GM19372 (cell line): ENCODE data around the gene ADAMTSL4.
"Not testable (repeated sequence)": the region's sequence is repeated elsewhere in the genome, so short reads cannot be mapped to it uniquely, and the experiment has no call there.

Experiments used
- ATAC-seq: cut with Tn5 transposase; IDR thresholded peaks from one replicate; pipeline ENCODE4 v1.9.1; 2021; ENCODE audit warnings: mild to moderate bottlenecking, low read depth, moderate library complexity; ENCODE audit not compliant: unreplicated experiment

ADAMTSL4 gene

DNA sequence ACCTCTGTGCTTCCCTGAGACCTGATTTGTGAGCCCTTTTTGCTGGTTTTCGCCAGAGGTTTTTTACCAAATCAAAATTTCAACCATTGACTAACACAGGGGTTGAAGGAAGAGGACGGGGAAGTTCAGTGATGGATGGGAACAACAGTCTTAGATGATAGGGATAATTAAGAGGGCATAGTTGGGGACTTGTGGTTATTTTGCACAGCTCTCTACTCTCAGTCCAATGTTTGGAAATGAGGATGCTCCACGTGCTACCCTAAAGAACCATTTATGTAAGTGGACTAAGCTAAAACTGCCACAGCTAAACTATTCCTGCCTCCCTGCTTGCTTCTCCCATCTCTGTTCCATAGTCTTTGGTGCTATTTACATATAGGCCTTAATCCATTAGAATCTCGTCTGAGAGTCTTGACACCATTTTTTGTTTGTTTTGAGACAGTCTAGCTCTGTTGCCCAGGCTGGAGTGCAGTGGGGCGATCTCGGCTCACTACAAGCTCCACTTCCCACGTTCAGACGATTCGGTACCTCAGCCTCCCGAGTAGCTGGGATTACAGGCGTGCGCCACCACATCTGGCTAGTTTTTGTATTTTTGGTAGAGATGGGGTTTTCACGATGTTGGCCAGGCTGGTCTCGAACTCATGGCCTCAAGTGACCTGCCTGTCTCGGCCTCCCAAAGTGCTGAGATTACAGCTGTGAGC, 30.9 kb downstream of the ADAMTSL4 start:
- peak; percentile 1 for ATAC-seq

DNA sequence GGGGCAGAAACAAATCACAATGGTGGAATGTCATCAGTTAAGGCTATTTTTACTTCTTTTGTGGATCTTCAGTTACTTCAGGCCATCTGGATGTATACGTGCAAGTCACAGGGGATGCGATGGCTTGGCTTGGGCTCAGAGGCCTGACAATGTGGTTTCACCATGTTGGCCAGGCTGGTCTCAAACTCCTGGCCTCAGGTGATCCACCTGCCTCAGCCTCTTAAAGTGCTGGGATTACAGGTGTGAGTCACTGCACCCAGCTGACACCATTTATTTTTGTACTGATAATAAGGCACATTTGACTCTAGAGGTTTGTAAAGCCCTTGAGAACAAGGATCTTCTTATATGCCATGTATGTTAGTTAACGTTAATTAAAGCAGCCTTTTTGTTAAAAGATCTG, 31.8 kb downstream of the ADAMTSL4 start:
- ATAC-seq = not testable (repeated sequence)

DNA sequence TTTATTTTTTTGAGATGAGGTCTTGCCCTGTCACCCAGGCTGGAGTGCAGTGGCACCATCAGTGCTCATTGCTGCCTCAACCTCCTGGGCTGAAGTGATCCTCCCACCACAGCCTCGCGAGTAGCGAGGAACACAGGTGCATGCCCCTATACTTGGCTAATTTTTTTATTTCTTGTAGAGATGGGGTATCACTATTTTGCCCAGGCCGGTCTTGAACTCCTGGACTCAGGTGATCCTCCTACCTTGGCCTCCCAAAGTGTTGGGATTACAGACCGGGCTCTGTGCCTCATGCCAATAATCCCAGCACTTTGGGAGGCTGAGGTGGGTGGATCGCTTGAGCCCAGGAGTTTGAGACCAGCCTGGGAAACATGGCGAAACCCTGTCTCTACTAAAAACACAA, 32.2 kb downstream of the ADAMTSL4 start:
- not testable (repeated sequence) for ATAC-seq

DNA sequence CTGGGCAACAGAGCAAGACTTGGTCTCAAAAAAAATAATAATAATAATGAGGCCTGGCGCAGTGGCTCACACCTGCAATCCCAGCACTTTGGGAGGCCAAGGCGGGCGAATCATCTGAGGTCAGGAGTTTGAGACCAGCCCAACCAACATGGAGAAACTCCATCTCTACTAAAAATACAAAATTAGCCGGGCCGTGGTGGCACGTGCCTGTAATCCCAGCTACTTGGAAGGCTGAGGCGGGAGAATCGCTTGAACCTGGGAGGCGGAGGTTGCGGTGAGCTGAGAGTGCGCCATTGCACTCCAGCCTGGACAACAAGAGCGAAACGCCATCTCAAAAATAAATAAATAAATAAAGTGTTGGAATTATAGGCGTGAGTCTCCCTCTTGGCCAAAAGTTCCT, 32.8 kb downstream of the ADAMTSL4 start:
- not testable (repeated sequence) for ATAC-seq

DNA sequence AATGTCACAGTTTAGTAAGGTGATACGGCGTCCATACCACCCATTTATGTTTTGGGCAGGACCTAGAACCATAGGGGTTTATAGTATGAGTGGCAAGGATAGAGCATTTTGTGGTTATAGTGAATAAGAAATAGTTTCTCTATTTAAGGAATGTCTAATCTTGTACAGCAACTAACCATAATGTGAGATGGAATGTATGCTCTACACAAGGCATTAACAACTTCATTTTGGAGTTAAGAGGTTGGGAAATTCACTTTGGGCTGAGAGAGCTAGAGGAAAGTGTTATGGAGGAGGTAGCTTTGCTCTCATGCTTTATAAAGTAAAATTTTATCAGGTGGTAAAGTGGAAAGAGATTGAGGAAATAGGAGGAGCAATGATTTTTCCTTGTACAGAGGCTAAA, 33.2 kb downstream of the ADAMTSL4 start:
- no peak for ATAC-seq

DNA sequence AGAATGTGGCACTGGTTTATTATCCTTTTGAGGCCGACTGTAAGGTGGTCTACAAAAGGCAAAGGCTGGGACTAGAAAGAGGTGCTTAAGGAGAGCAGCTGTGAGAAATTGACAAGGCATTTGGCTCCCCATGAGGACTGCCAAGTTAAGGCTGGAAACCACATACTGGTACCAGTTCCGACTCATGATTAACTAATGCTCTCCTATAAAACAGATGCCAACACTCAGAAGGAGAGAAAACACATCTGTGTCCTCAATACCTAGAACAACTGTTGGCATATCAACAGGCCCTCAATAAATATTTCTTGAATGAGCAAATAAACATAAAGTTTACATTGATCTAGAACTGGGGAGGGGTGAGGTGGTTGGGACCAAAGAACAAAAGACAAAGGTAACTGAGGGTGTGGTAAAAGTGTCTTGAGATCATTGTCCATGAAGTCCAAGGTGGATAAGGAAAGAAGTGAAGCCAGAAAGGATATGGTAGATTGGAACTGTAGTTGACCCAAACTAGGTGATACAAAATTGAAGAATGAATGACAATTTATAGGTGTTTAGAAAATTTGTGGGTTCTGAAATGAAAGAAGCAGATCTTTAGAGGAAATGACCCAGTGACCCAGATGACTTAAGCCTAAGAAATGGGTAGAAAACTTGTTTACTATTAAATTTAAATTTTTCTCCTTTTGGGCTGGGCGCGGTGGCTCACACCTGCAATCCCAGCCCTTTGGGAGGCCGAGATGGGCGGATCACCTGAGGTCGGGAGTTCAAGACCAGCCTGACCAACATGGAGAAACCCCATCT, 47.1 kb downstream of the ADAMTSL4 start:
- no peak for ATAC-seq

DNA sequence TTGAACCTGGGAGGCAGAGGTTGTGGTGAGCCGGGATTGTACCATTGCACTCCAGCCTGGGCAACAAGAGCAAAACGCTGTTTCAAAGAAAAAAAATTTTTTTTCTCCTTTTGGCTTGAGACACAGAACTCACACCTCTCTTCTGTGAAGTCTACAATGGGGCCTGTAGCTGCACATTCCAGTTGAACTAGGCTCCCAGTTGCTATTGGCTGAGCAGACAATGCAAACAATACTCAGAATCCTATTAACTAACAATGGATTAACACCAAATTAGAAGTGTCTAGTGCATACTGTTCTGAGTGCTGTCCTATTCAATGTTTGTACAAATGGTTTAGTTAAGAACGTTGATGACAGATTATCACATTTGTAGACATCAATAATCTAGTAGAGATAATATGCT, 47.8 kb downstream of the ADAMTSL4 start:
- no peak for ATAC-seq

DNA sequence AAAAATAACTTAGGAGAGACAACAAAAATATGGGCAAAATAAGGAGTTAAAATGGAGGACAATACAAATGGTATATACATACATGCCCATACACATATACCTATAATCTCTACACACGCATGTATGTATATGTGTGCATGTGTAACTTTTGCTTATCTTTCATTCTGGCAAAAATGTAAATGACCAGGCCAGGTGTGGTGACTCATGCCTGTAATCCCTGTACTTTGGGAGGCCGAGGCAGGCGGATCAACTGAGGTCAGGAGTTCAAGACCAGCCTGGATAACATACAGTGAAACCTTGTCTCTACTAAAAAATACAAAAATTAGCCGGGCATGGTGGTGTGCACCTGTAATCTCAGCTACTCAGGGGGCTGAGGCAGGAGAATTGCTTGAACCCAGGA, 49.1 kb downstream of the ADAMTSL4 start:
- ATAC-seq = not testable (repeated sequence)

DNA sequence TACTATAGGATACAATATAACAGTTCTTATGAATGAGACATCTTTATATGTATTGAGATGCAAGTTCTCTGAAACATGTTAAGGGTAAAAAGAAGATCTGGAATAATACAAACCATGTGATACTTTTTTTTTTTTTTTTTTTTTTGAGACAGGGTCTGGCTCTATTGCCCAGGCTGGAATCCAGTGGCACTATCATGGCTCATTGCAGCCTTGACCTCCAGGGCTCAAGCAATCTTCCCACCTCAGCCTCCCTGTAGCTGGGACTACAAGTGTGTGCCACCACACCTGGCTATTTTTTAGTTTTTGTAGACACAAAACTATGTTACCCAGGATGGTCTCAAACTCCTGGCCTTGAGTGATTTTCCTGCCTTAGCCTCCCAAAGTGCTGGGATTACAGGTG, 52.3 kb downstream of the ADAMTSL4 start:
- no peak for ATAC-seq

DNA sequence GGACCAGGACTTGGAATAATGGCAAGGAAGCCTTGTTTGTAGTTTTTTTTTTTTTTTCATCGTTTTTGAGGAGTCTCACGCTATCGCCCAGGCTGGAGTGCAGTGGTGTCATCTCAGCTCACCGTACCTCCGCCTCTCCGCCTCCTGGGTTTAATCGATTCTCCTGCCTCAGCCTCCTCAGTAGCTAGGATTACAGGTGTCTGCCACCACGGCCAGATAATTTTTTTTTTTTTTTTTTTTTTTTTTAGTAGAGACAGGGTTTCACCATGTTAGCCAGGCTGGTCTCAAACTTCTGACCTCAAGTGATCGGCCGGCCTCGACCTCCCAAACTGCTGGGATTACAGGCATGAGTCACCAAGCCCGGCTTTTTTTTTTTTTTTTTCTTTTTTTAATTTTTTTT, 53.2 kb downstream of the ADAMTSL4 start:
- ATAC-seq = not testable (repeated sequence)

DNA sequence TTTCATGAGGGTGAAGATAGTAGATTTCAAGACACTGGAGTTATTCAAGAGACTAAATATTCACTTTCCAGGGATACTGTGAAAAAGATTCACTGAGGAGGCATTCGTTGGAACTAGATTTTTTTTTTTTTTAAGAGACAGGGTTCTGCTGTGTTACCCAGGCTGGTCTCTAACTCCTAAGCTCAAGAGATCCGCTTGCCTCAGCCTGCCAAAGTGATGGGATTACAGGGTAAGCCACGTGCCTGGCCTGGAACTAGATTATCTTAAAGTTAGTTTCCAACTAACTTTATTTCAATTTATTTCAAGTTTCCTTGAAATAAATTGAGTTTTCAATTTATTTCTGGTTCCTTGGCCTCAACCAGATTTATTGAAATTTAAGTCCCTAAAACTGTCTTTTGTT, 54.5 kb downstream of the ADAMTSL4 start:
- no peak for ATAC-seq

DNA sequence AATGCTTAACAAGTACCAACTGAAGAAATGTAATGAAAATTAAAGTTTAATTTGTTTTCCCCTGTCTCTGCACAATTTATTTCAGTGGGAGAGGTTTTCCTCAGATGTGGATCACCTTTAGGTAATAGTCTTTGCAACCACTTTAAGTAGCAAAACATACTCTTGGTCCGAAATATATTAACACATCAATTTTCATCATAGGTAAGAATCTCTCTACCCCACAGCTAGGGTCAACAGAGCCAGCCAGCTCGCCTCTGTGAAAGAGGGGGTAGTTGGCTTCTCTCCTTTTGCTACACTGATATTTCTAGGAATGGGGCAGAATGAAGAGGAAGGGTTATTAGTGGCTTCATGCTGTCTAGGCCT, 55.0 kb downstream of the ADAMTSL4 start:
- no peak for ATAC-seq

DNA sequence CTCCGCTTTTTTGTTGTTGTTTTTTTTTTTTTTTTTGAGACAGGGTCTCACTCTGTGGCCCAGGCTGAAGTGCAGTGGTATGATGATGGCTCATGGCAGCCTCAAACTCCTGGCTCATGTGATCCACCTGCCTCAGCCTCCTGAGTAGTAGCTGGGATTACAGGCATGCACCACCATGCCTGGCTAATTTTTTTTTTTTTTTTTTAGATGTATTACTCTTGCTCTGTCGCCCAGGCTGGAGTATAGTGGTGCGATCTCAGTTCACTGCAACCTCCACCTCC, 56.2 kb downstream of the ADAMTSL4 start:
- not testable (repeated sequence) for ATAC-seq

DNA sequence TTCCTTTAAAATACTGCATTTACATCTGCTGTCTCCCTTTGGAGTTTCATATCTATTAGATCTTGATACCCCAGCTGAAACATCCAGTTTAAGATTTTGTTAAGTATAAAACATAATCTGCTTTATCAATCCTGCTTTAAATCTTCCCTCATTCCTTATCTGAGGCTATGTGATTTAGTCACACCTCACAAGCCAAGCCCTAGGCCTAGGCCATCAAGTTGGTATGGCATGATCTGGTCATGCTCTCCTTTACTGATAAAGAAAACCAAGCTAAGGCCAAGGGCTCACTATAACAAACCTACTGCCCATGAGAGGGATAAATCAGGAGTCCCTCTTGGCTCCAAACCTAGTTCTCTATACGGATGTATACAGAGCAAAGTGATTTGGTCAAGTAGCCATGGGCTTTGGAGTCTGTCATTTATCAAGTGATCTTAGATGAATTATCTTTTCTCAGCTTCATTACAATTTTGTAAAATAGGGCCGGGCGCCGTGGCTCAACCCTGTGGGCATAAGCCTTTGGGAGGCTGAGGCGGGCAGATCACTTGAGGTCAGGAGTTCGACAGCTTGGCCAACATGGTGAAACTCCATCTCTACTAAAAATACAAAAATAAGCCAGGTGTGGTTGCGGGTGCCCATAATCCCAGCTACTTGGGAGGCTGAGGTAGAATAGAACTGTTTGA, 57.4 kb downstream of the ADAMTSL4 start:
- no peak for ATAC-seq

DNA sequence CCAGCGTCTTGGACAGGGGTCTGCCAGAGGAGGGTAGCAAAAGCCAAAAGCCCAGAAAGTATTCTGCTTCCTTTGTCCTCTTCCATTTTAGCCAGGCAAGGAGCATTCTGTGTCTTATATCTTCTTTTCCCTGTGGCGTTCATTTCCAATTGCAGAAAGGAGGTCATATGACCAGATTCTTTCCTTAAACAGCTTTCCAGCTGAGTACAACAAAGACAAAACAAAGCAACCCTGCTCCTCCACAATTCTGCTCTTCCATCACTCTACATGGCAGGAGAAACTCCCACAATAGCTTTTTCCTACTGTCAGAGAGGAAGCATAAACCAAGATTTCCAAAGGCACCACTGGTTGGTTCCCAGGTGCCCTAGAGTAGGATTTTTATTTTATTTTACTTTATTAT, 60.5 kb downstream of the ADAMTSL4 start:
- ATAC-seq = no peak
